GM21723 (cell line): ENCODE measurements around the gene PRODH.
"Not testable (repeated sequence)": the region's sequence is repeated elsewhere in the genome, so short reads cannot be mapped to it uniquely, and the experiment has no call there.

Experiments
- ATAC-seq: cut with Tn5 transposase; IDR thresholded peaks from one replicate; pipeline ENCODE4 v1.9.1; 2021; ENCODE audit warnings: mild to moderate bottlenecking, moderate library complexity; ENCODE audit not compliant: unreplicated experiment

Gene PRODH

DNA sequence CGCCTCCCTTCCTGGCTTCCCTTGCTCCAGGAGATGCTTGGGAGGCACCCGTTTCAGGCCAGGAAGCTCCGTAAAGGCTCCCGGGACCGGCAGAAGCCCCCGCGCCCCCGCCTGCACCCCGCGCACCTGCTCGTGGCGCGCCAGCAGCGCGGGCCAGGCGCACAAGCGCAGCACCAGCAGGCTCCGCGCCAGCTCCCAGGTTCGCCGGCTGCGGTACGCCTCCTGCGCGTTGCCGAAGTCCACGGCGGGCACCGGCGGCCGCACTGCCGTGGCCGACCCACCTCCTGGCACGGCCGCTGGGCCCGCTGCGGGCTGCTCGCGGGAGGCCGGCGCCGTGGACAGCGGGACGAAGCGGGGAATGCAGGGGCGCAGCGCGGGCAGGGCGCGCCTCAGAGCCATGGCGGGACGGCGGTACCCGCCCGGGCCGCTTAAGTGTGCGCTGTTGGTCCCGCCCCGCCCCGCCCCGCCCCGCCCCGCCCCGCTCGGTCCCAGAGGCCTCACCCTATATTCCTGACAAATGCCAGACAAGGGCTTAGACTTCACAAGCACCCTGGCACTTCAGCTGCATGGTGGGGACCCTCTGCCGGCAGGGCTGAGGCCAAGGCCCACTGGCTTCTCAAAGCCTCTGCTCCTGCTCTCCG lies at the start of gene PRODH:
TSS of gene PRODH (minus strand) at position 405 of the 641 bp plus-strand sequence. CDS start at position 399, 6 bp downstream.
- no peak for ATAC-seq

- no peak for ATAC-seq
Measured at GRCh38 chr22:18985780-18986179, 49.7 kb upstream of the PRODH start.

DNA sequence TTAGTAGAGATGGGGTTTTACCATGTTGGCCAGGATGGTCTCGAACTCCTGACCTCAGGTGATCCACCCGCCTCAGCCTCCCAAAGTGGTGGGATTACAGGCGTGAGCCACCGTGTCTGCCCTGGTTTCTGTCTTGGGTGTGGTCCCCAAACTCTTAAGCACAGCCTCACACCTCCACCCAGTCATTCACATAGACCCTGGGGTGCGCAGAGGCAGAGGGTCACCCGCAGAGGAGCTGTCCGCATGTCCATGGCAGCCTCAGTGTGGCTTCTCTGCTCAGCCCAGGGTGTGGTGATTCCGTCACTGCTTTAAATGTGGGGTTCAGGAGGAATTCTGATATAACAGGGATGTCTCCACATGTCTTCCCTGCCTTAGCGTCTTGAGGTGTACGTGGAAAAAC lies 48.5 kb upstream of the PRODH start:
- no peak for ATAC-seq

GRCh38 chr22:18983120-18983651 lies 47.1 kb upstream of the PRODH start:
- ATAC-seq: no peak

DNA sequence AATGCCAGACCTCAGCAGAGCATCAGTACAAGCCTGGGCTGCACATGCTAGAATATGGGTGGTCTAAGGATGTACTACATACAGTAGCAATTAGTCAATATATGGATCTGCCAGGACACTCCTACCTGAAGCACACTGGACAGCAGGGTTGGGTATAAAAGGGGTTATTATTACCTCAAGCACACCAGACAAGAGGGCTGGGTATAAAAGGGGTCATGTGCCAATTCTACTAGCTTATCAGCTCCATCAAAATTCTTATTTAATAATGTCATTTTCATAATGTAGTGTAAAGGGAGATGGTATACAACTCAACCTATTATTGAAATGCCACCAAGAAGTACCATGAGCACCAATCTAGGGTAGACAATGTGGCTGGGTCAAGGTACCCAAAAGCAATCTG lies 44.7 kb upstream of the PRODH start:
- no peak for ATAC-seq

DNA sequence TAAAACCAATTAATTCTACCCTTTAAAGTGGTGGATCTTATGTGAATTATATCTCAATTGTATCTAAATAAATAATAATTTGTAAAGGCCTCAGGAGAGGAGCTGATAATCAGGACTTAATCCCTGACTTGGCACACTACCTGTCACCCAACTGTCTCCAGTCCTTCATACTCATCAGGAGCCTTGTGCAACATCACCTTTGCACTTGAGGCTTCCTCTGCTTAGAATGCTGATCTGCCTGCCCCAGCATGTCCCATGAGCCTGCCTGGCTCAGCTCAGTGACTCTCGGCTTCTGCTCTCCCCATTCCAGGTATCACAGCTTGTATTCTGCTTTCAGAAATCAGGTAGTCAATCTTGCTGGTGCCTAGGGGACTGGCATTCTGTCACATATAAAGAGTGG lies 43.9 kb upstream of the PRODH start:
- no peak for ATAC-seq

- no peak for ATAC-seq
Measured at GRCh38 chr22:18978506-18978905, 42.4 kb upstream of the PRODH start.

DNA sequence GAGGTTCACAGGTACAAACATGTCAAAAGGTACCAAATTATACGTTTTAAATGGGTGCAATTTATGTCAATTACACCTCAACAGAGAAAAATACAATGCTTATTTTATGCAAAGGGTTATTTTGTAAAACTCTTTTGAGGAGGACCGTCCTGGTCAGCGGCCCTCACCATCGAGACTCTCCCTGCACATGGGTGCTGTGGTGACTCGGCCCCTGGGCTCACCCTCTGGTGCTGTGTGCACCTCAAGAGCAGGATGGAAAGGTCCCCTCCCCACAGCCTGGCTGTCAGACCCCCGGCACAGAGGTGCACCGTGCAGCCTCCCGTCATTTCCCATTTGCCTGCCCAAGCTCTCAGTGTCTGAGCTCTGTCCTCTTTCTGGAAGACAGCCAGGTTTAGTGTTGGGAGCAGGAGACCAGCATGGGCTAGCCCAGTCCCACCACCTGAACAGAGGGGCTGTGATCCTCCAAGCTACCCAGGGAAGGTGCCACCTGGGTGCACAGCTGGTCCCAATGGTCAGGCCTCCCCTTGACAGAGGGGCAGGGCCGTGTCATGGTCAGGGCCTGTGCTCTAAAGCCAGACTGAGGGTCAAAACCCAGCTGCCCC lies 41.8 kb upstream of the PRODH start:
- ATAC-seq: no peak

- no peak for ATAC-seq
Measured at GRCh38 chr22:18976197-18976751, 40.2 kb upstream of the PRODH start.

DNA sequence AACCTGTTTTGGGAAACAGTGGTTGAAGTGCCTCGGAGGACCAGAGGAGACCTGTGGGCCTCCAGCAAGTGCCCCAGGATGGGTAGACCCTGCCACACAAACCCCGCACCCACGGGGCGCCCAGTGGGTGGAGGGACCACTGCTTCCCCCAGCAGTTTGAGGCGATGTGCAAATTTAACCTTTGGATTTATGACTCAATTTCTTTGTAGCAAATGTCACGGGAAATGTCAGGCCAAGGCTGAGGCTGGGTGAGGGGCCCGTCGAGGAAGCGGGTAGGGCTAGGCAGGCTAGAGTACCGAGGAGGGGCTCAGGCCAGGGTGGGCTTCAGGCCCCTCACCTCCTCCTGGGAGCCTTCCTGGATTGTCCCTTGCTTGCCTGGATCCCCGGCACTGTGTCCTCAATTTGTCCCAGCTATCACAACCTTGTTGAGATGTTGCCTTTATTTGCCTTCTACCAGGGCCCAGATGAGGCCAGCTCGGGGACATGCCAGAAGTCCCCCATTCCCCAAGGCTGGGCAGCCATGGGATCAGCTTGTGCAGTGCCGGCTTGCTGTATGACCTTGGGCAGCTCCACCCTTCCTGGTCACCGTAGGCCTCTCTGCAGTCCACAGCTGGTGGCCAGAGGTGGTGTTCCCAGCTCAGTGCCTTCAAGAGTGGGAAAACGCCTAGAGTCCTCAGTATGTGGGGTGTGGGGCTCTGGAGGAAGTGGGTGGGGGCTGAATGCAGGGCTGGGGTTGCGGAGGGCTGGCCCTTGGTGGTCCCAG lies 39.5 kb upstream of the PRODH start:
- ATAC-seq: no peak

GRCh38 chr22:18974477-18975180 lies 38.5 kb upstream of the PRODH start:
- no peak for ATAC-seq

DNA sequence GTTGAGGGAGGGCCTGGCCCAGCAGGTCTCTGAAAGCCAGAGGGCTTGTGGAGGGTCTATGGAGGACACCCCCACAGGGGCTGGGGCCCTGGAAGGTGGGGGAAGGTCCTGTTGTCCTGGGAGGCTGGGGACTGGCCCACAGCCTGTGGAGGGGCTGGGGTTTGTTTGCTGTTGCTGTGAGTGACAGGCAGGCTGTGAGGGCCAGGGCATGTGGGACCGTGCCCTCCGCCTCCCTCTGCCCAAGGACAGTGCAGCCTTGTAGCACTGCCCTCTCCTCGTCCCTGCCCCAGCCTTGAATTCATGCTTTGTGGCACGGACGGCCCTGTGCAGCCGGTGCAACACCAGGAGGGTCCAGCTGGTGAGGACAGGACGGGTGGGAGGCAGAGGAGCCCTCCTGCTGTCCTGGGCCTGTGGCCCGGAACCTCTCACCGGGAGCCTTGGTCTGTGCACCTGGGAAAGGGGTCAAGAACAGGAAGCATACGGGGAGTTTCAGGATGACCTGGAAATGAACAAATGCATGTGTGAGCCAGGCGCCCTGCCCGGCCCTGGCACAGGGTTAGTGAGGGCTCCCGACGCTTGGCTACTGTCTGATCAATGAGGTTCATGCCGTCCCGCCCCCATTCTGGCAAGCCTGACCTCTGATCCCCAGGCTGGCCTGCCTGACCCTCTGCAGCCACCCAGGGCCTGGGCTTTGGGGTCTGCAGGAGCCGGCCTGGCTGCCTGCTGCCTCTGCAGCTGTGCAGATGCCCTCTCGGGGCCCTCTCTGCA lies 37.4 kb upstream of the PRODH start:
- no peak for ATAC-seq

DNA sequence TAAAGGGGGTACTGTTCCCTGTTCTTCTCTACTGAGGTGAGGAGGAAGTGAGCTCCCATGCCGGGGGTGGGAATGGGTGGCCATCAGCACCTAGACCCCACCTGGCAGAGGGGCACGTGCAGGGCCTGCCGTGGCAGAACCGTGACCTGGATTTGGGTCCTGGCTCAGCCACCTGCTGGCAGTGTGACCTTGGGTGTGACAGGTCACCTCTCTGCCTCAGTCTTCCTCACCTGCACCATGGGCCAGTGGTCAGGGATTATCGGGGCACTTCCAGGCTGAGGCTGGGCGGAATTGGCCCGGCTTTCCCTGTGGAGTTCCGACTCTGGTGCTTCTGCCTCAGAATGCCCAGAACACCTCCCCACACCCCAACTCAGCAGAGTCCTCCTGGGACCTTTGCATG lies 36.5 kb upstream of the PRODH start:
- ATAC-seq: not testable (repeated sequence)

- ATAC-seq: not testable (repeated sequence)
Measured at GRCh38 chr22:18972029-18972428, 35.9 kb upstream of the PRODH start.

DNA sequence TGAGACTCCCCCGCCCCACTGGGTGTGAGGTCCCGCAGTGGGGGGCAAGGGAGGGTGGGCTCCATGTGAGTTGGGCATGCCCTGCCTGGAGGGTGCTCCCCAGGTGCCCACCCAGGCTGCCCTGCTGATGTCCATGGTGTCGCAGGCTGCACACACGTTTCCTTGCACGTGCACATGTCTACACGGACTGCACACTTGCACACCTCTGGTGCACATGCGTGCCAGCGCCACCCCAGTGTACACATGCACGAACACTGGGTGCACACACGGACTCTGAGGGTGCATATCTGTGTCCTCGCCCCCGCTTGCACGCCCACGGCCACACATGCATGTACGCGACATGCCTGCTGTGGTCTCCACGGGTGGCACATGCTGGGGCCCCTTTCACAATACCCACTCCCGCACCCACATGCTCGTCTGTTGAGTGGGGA lies 35.2 kb upstream of the PRODH start:
- ATAC-seq: no peak

- ATAC-seq: no peak
Measured at GRCh38 chr22:18970948-18971315, 34.8 kb upstream of the PRODH start.

- ATAC-seq: no peak
Measured at GRCh38 chr22:18970176-18970947, 34.3 kb upstream of the PRODH start.

DNA sequence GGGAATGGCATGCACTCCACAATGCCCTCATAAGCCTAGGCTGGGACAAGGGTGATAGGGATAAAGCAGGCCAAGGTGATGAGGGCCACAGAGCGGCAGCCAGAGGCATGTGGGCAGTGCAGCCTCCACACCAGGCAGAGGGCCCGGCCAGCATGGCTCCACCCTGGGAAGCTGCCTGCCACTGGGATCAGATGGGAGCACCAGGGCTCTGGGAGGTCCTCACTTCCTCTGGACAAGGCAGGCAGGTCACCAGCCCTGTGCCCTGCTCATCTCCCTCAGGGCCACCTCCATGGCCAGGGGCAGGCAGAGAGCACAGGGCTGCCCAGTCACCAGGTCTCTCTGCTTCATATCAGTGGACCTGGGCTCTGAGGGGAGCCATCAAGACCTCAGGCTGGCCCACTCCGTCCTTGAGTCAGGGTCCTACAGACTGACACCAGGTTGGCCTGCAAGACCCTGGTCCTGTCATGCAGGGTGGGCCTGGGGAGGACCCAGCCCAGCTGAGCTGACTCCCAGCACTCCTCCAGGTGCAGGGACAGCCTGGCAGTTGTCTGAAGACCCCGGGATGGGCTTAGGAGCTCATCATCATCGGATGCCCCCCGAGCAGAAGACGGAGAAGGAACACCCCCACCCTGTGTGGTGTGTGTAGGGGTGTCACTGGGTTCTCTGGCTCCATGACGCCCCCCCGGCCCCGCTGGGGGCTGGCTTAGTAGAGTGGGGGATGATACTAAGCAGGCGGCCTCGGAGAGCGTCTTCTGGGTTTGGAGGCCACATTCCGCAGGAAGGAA lies 33.3 kb upstream of the PRODH start:
- ATAC-seq: not testable (repeated sequence)
